Astrocyte of the hippocampus (primary cell): Measurements from ENCODE around the gene SLC35B2.

Experiments
- DNase-seq: peaks from one replicate; pipeline ENCODE4 v3.0.0; 2011; ENCODE audit warnings: low read depth, low spot score

SLC35B2 gene

DNA sequence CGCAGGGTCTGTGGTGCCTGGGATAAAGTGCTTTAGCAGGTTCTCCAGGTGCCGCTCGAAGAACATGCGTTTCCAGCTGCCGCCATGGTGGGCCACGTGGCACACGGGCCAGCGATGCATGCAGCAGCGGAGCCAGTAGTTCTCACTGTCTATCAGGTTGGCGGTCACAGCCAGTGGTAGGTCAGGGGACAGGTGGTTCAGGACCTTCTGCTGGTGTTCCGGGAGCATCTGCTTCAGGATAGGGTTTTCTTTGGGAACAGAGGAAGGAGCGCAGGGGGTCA, 28.9 kb upstream of the SLC35B2 start:
- DNase-seq = no peak

DNA sequence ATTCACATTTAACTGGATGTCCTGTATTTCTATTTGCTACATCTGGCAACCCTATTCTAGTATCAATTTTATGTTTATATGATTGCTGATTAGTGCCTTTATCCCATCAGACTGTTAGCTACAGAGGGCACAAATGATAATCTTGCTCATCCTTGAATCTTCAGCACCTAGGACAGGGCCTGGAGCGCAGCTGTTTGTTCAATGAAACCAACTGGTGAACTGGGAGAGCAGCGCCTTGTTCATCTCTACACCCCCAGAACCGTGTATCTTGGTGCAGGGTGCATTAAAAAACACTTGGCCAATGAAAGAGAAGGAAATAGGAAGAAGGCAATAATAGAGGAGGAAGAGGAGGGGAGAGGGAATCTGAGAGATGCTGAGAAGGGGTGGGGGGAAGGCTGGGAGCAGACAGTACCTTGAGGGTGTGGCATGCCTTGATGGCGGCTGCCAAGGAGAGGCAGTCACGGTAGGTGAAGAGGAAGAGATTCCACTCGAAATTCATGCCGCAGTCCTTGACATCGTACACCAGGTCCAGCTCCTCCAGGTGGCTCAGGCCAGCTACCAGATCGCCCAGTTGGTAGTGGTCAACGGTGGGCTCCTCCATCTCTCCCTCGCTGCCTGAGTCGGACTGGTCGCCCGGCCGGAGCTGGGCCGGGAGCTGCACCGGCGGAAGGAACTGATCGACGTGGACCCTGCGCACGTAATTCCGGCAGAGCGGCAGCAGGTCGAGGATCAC, 28.4 kb upstream of the SLC35B2 start:
- DNase-seq = peak; percentile 45

DNA sequence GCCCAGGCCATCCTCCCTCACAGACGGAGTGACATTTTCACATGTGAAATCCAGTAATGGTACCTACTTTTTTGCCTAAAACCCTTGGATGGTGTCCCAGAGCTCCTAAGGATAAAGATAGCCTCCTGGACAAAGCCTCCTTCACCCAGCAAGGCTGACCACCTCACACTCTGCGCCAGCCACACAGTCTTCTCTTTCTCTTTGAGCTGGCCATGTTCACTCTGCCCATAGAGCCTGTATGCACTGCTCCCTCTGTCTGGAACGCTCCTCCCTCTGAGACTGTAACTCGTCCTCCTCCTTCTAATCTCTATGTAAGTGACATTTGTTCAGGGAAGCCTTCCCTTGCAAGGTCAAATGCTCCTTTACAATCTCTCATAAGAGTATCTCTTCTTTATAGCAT, 27.5 kb upstream of the SLC35B2 start:
- DNase-seq = no peak

DNA sequence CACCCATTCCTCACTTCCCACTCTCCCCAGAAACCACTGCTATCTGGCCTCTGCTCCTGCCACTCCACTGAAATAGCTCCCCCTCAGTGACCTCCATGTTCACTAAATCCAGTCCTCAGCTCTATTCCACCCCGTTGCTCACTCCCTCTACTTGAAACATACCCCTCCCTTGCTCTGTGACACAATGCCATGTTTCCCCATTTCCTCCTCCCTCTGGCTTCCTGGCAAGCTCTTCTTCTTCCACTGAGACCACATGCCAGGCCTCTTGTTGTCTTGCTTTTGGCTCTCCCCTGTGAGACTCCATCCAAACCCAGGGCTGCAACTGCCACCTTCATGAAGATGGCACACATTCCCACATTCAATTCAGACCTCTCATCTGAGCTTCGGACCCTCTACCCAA, 26.8 kb upstream of the SLC35B2 start:
- DNase-seq = no peak

DNA sequence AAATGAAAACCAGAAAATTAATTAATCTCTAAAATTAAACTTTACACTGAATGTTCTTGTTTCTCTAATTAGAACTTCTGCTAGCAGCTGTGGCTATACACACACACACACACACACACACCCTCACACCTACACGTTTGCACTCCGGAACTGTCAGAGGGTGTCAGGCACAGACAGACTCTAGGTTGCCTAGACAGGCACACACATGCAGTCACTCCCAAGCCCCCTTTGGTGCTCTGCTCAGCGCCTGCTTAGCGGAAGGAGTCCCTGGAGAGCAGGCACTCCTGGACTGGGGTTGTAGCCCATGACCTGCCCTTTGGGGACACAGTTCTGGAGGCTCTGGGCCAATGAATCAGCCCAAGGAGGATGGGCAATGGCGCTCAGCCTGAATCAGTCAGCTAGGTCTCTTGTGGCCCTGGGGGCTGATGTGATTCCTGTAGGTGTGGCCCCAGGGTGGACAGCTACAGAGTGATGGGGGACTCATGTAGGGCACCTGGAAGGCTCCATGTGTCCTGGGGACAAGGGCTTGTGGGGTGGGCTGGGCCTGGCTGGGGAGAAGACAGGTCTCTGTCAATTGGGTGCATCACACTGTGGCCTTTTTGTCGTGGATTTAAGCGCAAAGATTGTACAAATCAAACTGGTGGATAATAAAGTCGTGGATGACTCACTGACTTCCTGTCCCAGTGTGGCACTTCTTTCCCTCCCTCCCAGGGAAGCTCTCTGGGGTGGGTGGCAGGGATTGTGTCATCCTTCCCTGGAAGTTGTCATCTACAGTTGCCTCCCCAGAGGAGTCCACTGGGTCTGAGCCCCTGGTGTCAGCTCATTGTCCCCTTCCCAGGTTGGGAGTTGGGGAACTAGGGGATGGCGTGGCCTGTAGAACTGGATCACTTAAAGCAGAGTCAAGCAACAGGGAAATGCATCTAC, 21.7 kb upstream of the SLC35B2 start:
- no peak for DNase-seq

DNA sequence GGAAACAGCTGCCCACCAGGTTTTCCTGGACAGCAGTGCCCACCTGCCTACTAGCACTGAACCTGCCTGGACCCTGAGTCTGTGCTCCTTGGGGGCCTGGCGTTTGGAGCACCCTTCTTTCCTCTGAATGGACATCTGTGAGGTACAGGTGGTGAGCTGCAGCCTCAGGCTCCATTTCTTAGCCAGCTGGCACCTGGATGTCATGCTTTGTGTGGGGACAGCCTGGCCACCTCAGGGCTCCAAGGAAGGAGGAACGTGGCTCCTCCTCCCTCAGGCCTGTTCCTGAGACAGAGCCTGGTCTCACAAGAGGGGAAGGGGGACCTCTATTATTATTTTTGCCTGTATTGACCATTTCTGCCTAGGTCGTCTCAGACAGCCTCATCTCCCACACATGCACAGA, 21.0 kb upstream of the SLC35B2 start:
- DNase-seq = no peak

DNA sequence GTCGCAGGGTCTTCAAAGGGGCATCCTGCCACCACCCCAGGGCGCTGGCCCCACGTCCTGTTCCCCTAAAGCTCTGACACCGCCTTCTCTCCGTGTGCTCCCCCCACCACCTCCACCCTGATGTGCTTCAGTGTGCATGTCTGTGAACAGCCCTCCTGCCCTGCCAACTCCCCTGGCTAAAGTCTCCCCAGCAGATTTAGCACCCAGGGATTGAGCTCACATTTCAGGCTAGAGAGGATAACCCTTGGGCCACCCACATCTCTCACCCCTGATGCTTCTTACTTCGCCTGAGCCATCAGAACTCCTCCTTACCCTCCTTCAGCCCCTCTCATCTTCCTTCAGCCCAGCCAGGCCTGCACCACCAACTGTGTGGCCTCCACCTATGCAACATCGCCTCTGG, 20.4 kb upstream of the SLC35B2 start:
- no peak for DNase-seq

DNA sequence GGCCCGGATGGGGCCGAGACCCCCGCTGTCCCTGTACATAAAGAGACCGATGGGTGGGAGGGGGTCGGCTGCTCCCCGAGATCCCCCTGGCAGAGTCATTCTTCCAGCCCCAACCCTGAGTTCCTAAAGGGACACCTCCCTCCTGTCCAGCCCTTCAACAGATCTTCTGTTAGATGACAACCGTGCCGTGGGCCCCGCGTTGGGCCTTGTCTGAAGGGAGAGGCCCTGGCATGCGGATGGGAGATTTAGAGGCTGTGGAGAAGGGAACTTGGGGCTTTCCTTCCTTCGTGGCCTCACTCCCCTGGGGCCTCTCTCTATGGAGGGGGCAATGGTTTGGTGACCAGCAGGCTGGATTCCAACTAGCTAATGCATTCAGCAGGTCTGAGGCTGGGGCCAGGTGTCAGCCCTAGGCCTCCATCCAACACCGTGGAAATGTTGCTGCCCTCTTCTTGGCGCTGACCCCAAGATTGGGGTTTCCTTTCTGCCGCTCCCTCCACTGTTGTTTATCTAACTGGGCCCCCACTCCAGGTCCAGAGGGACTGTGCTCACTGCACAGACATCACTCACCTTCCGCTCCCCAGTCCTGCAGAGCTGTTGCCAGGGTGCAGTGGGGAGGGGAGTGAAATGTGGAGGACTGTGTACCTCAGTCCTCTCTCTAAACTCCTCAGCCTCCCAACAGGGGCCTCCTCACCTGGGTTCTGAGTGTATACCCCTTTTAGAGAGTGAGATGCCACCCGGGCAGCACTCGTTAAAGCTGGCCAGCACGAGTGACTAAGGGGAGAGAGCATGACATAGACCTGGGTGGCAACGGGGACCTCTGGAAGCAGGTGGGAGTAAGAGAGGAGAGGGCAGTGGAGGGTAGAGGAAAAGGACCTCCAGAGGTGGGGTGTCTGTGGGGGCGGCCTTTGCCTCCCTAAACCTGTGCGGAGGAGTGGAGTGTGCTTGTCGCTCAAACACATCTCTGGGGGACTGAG, 19.6 kb upstream of the SLC35B2 start:
- DNase-seq = no peak

DNA sequence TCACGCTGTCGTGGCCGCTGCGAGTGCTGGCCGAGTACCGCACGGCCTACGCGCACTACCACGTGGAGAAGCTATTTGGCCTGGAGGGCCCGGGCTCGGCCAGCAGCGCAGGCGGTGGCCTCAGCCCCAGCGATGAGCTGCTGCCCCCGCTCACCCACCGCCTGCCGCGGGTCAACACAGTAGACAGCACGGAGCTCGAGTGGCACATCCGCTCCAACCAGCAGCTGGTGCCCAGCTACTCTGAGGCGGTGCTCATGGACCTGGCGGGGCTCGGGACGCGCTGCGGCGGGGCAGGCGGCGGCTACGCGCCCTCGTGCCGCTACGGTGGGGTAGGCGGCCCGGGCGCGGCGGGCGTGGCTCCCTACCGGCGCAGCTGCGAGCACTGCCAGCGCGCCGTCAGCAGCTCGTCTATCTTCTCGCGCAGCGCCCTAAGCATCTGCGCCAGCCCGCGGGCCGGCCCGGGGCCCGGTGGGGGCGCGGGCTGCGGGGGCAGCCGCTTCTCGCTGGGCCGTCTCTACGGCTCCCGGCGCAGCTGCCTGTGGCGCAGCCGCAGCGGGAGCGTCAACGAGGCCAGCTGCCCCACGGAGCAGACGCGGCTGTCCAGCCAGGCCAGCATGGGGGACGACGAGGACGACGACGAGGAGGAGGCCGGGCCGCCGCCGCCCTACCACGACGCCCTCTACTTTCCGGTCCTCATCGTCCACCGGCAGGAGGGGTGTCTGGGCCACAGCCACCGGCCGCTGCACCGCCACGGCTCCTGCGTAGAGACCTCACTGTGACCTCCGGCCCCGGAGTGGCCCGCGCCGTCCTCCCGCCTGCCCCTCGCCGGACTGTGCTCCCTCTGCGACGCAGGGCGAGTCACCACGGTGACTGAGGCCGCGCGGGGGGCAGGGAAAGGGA, 18.7 kb upstream of the SLC35B2 start:
- peak; percentile 9 for DNase-seq

DNA sequence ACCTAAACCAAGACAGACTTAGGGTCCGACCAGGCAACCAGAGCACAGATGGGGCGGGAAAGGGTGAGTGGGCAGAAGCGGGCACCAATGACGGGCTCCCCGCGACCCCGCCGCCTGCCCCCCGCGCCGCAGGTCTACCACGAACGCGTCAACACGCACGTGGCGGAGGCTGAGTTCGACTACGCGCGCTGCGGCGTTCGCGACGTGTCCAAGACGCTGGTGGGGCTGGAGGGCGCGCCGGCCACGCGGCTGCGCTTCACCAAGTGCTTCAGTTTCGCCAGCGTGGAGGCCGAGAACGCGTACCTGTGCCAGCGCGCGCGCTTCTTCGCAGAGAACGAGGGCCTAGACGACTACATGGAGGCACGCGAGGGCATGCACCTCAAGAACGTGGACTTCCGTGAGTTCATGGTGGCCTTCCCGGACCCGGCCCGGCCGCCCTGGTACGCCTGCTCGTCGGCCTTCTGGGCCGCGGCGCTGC, 18.0 kb upstream of the SLC35B2 start:
- DNase-seq = no peak

DNA sequence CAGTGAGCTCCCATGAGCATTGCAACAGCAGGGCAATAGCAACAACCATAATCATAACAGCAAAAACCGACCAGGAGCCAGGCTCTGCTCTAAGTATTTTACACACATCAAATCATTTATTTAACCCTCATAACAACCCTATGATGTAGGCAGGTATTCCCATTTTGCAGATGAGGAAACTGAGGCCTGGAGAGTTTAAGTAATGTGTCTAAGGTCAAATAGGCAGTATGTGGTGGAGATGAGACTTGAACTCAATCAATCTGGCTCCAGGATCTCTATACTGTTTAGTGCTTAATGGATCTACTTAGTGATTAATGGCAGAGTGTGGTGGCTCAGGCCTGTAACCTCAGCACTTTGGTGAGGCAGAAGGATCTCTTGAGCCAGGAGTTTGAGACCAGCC, 16.3 kb upstream of the SLC35B2 start:
- DNase-seq = no peak

DNA sequence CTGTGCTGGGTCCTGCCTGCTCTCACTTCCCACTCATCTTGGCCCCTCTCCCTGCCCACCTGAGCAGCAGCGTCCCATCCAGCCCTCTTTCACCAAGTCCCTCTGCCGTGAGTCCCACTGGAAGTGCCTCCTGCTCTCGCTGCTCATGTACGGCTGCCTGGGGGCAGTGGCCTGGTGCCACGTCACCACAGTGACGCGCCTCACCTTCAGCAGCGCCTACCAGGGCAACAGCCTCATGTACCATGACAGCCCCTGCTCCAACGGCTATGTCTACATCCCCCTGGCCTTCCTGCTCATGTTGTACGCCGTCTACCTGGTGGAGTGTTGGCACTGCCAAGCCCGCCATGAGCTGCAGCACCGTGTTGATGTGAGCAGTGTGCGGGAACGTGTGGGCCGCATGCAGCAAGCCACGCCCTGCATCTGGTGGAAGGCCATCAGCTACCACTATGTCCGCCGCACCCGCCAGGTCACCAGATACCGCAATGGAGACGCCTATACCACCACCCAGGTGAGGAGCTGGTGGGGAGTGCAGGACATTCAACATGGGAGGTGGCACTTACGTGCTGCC, 15.8 kb upstream of the SLC35B2 start:
- DNase-seq = no peak

DNA sequence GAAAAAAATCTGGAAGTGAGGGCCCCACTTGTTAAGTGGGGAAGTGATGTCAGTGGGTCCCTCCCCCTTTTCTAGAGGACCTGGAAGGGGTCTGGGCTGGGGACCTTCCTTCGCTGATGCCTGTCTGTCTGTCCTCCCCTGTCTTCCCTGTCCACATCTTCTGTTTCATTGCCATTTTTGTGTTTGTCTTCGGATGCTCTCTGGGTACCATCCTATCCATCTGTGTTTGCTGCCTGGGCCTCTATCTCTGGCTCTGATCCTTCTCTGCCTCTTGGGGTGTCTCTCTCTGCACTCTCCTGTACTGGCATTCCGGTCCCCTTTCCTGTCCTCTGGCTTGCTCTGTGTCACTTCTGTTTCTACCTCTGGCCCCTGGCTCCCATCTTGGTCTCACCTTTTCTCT, 15.2 kb upstream of the SLC35B2 start:
- no peak for DNase-seq

DNA sequence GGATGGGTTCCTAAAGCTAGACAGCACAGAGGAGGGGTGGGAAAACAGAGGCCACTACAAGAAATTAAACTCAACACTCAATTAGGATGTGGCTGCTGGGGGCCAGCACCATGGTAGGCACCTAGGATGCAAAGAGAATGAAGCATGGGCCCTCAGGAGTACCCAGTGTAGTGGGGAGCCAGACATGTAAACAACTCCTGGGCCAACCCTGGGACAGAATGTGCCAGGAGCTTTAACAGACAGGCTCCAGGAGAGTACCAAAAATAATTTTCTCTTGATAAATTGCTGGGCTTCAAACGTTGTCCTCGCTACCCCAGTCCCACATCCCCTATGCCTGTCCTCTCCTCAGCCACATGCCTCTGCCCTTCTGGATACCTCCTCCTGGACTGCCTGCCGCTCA, 14.6 kb upstream of the SLC35B2 start:
- no peak for DNase-seq

DNA sequence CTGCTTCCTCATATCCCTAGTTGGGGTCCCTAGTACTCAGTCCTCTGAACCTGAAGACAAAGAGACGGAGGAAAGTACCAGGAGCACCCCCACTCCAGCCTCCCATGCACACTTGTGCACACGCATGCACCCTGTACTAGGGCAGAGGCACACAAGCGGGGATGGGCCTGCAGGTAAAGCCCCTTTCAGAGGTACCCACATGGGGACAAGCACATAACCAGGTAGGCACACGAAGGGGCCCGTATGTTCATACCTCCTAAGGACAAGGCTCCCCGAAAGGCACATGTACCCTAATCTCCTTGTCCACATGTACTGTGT, 14.0 kb upstream of the SLC35B2 start:
- DNase-seq = no peak

DNA sequence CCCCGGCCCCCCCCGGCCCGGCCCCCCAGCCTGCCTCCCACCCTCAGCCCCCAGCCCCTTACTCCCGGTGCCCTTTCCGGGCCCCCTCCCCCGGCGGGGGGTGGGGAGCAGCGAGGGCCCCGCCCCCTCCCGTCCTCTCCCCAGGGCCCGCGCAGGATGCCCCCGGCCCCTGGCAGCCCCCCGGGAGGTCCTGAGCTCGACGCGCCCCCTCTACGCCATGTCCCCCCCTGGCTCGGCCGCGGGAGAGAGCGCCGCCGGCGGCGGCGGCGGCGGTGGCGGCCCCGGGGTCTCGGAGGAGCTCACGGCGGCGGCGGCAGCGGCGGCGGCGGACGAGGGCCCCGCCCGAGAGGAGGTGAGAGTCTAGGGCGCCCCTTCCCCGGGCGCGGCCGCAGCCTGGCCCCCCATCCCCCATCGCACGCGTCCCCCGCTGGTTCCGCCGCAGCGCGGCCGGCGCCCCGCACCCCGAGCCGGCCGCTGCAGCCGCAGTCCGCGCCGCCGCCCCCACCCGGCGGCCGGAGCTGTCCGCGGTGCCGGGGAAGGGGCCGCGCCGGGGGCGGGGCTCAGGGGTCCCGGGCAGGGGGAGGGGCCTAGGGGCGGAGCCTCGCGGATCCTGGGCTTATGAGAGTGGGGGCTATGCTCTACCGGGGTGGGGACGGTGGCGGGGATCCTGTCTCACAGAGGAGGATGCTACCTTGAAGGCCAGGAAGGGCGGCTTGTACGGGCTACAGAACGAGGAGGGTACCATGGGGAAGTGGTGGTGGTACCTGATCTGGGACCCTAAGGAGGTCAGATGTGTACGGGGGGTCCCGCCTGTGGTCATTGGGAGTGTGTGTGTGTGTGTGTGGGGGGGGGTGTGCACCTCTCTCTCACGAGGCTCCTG, 13.4 kb upstream of the SLC35B2 start:
- DNase-seq = peak; percentile 35

DNA sequence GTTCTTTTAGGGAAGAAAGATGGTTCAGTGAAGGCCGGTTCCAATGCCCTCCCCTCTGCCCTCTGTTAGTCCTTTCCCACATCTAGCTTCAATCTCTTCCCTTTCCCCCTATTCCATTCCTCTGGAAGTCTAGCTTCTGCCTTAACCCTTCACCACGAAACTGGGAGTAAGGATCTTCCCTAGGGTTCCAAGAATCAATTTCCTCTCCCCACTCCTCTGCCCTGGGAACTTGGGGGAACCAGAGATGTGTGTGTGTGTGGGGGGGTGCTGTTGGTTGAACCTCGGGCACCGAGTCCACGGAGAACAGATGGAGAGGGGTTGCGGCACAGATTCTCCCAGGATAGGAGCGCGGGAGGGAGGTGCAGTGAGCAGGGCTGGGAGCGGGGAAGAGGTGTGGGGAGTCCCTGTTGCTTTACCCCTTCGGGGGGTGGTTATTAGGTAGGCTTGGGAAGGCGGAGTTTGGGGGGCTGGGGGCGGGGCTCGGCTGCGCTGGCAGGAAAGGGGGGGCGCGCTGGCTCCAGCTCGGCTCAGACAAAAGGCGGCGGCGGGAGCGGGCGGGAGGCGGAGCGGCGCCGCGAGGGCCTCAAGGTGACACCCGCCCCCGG, 12.7 kb upstream of the SLC35B2 start, which contains the start of gene TMEM151B:
Gene TMEM151B (plus strand): TSS at position 530 of the 605 bp plus-strand sequence. CDS start 293 bp downstream, outside the sequence.
- DNase-seq = no peak

DNA sequence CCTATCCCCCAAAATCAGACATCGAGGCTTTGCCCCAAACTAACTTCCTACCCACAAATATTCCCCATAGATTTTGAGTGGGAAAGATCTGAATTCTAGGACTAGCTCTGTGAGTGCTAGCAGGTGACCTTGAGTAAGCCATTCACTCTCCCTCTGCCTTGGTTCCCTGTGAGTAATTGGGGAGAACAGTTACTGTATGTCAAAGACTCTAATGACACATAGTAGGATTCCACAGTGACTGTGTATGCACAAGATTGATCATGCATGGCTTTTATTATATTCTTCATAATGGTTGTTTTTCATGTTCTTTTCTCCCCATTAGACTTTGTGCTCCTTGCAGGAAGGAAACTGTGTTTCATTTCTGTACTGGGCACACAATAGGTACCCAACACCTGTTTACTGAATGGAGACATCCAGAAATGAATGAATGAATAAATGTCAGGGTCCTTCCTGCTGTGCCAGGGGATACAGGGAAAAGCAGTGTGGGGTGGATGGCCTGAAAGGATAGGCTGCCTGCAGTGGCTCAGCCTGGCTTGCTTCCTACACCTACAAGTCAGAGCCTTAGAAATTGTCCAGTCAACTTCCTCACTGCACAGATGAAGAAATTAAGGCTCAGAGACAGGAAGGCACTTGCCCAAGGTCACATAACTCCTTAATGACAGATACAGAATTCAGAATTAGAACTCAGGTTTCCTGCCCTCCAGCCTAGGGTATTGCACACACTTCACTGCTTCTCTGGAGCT, 12.0 kb upstream of the SLC35B2 start:
- no peak for DNase-seq
